Body of pancreas (tissue), 4 donors: ENCODE results near the gene CDK5RAP3. TPM values are rescaled to one million over a fixed set of nuclear protein-coding genes. Genes with fewer than 3 reads are reported as not detected.
A peak's percentile ranks its signal among the peaks of the same experiment; 100 is the strongest.

Experiments used
- ATAC-seq: fragments of 150-250 bp; one replicate; pipeline ENCODE4 v1.9.1; 2016
- DNase-seq, 4 donors: peaks; one replicate each; pipeline ENCODE4 v3.0.0-alpha.2; 2019
- H3K27ac ChIP-seq, 4 donors: fragments of 200-600 bp; sonication (generic); 1 replicate in 3 of 4; 2 replicates in 1 of 4; pipeline versions ENCODE4 v1.5.1 to v1.6.1; 2016 to 2019; ENCODE audit warnings: mild to moderate bottlenecking in 1 of 4, mixed read lengths in 1 of 4, moderate library complexity in 1 of 4
- H3K27me3 ChIP-seq, 2 donors: fragments of 200-600 bp; sonication (generic); one replicate each; pipeline ENCODE4 v1.6.0; 2016; ENCODE audit warnings: mild to moderate bottlenecking in 1 of 2
- H3K36me3 ChIP-seq, 2 donors: fragments of 200-600 bp; sonication (generic); replicated peaks in 1 of 2; 2 replicates each; pipeline ENCODE4 v1.5.1; 2016; ENCODE audit warnings: low read depth in 2 of 2; ENCODE audit not compliant: insufficient read depth in 1 of 2
- H3K4me1 ChIP-seq: fragments of 200-600 bp; sonication (generic); one replicate; pipeline ENCODE4 v1.6.0; 2016
- H3K4me3 ChIP-seq, 2 donors: fragments of 200-600 bp; sonication (generic); 1 replicate in 1 of 2; 2 replicates in 1 of 2; pipeline ENCODE4 v1.5.1; 2016 to 2019
- H3K9me3 ChIP-seq, 3 donors: fragments of 200-600 bp; sonication (generic); 1 replicate in 2 of 3; 2 replicates in 1 of 3; pipeline ENCODE4 v1.5.1; 2016
- POLR2A ChIP-seq, 3 donors: fragments of 450-650 bp; IDR thresholded peaks; one replicate each; pipeline ENCODE4 v1.6.1; 2016; ENCODE audit warnings: antibody characterized with exemption in 3 of 3, mild to moderate bottlenecking in 2 of 3
- WGBS, 2 donors: methylation state at CpG; one replicate each; pipeline ENCODE4 v1.1.5; 2017; 5-methylcytosine and 5-hydroxymethylcytosine counted together
- intact Hi-C: fragments of 100-400 bp; cut with DNase I; formaldehyde crosslinking; loops from one replicate; pipeline ENCODE4 v1.15.1; 2023
- total RNA-seq, 2 donors: library from RNA; depleted of rRNA; stranded (reverse); fragments of >200 nt; gene quantifications; one replicate each; pipeline ENCODE4 v1.1.0, GENCODE V29; 2016
- TF ChIP-seq, protein P1 (sequence below), 7 experiments: fragments of 450-650 bp in 4 of 7; fragments of 200-600 bp in 3 of 7; sonication (generic) in 3 of 7; IDR thresholded peaks; one replicate each; pipeline ENCODE4 v1.5.1; 2016 to 2019; ENCODE audit warnings: antibody characterized with exemption in 7 of 7

CDK5RAP3 gene
- total RNA-seq, 2 donors from 2014 or later = 209 to 588 TPM

DNA sequence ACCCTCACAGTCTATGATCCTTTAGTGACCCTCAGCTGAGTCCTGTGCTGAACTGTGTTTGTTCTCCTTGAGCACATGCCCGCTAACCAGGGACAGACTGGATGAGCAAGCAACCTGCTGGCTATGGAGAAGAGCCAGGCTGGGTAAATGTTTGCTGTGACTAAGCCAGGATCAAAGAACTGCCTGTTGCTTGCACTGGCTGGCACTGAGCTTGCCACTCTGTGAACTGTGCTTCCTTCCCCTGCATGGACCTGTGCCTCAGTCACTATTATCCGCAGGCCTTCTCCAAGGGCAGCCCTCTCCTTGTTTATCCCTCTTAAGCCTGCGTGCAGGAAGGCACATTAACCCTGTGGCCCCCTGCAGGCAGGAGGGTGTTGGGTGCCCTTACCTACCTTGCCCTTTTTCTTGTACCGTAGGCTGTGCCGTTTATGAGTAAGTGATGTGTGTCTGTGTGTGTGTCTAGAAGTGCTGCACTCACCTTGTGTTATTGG, 22.2 kb upstream of the CDK5RAP3 start:
- H3K4me1 ChIP-seq = peaks cover 100% of the 10 kb centered on the region
- H3K4me3 ChIP-seq = no peak overlapping the region
- DNase-seq (peak; percentile 74 to 93 (median 80)), ATAC-seq (peak; percentile 33)
- 6 to 10% methylated on average over 5 of the region's 5 CpGs for WGBS, 2 donors
- peak overlapping the region; percentile 96 to 100 (median 98) for H3K27ac ChIP-seq
- peaks cover 4 to 8% of the 10 kb centered on the region in 2 donors for H3K36me3 ChIP-seq
- intact Hi-C loops = no loop called here
- no peaks in the 10 kb centered on the region for H3K9me3 ChIP-seq
- TF ChIP-seq, protein P1, sequence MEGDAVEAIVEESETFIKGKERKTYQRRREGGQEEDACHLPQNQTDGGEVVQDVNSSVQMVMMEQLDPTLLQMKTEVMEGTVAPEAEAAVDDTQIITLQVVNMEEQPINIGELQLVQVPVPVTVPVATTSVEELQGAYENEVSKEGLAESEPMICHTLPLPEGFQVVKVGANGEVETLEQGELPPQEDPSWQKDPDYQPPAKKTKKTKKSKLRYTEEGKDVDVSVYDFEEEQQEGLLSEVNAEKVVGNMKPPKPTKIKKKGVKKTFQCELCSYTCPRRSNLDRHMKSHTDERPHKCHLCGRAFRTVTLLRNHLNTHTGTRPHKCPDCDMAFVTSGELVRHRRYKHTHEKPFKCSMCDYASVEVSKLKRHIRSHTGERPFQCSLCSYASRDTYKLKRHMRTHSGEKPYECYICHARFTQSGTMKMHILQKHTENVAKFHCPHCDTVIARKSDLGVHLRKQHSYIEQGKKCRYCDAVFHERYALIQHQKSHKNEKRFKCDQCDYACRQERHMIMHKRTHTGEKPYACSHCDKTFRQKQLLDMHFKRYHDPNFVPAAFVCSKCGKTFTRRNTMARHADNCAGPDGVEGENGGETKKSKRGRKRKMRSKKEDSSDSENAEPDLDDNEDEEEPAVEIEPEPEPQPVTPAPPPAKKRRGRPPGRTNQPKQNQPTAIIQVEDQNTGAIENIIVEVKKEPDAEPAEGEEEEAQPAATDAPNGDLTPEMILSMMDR (IDR thresholded peaks at IDR 0.05) = no peak
- TF ChIP-seq POLR2A (IDR thresholded peaks at IDR 0.05) = peak in 1 of 3 donors; percentile 7
- H3K27me3 ChIP-seq = no peaks in the 10 kb centered on the region

DNA sequence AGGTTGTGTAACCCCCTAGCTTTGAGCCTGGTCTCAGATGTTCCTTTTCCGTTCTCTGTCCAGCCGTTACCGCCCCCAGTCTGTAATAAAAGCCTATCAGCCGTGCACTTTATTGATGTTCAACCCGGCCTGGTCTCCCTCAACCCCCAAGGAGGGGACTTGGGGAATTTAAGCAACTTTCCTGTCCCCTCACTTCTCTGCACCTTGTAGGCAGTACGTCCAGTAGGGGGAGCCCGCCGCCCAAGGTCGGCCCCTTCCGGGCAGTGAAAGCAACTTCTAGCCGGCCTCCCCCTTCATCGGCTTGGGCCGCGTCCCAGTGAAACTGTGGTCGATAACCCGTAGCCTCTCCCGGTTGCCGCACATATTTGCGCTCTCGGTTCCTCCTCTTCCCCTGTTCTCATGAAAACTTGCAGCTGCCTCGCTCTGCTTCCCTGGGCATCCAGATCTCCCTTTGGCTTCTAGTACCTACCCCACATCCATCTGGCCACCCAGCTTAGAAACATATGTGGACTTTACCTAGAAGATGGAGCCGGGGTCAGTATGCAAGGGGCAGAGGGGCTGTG, 21.6 kb upstream of the CDK5RAP3 start:
- H3K27me3 ChIP-seq = no peaks in the 10 kb centered on the region
- ATAC-seq (peak; percentile 73), DNase-seq (peak; percentile 96 to 97 (median 97))
- intact Hi-C loops = no loop called here
- H3K4me1 ChIP-seq = peaks cover 100% of the 10 kb centered on the region
- no peak overlapping the region for H3K4me3 ChIP-seq
- TF ChIP-seq POLR2A (IDR thresholded peaks at IDR 0.05) = peak; percentile 28 to 79 (median 68)
- TF ChIP-seq, protein P1 (IDR thresholded peaks at IDR 0.05) = peak; percentile 78 to 98 (median 97)
- H3K9me3 ChIP-seq = no peaks in the 10 kb centered on the region
- peaks cover 4 to 8% of the 10 kb centered on the region in 2 donors for H3K36me3 ChIP-seq
- 1 to 2% methylated on average over 22 of the region's 22 CpGs for WGBS, 2 donors
- H3K27ac ChIP-seq = peak overlapping the region; percentile 96 to 100 (median 98)

DNA sequence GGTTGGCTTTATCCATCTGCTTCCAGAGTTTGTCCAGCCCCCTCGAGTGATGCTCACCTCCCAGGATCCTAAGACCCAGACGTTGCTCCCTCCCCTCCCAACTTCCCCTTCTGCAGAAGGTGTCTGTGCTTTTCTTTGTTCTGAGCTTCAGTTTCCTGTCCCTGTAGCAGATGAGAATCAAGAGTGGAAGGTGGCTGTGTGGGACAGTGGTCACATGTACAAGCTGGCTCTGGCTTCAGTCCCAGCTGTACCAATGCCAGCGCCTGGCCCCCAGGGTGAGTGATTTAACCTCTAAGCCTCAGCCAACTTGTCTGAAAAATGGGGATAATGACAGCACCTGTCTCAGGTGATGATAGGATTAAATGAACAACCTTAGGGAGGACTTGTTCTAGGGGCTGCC, 21.0 kb upstream of the CDK5RAP3 start:
- intact Hi-C loops = no loop called here
- Histone ChIP-seq H3K4me1 (peaks cover 98% of the 10 kb centered on the region), H3K27ac (peak overlapping the region; percentile 96 to 100 (median 98)), H3K4me3 (no peak overlapping the region), H3K27me3 (no peaks in the 10 kb centered on the region), H3K9me3 (no peaks in the 10 kb centered on the region), H3K36me3 (peaks cover 4 to 8% of the 10 kb centered on the region in 2 donors)
- ATAC-seq = peak; percentile 53
- TF ChIP-seq, protein P1 (IDR thresholded peaks at IDR 0.05) = peak in 1 of 7 experiments; percentile 3
- peak in 1 of 3 donors; percentile 20 for TF ChIP-seq POLR2A (IDR thresholded peaks at IDR 0.05)
- peak; percentile 87 to 92 (median 90) for DNase-seq
- WGBS, 2 donors = 5 to 11% methylated on average over 3 of the region's 3 CpGs

DNA sequence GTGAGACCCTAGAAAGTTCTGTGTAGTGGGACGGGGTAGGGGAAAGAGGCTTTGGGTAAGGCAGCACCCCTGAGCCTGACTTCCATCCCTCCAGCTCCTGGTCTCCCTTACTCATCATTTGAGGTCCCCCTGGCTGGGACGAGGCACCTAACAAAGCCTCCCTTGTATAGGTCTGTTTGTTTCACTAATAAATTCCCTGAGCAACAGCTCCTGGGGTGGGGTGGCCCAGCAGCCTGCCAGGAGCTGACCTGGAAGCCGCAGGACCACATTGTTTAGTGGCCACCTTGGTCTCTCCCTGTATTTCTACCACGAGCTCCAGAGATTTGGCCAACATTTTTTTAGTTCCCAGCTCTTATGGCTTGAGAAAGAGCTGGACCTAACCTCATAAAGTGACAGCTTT, 20.5 kb upstream of the CDK5RAP3 start:
- WGBS, 2 donors = 44 to 58% methylated on average over 4 of the region's 4 CpGs
- peak; percentile 6 for ATAC-seq
- intact Hi-C loops = no loop called here
- H3K9me3 ChIP-seq = no peaks in the 10 kb centered on the region
- no peak overlapping the region for H3K4me3 ChIP-seq
- peak overlapping the region; percentile 96 to 100 (median 98) for H3K27ac ChIP-seq
- peaks cover 4 to 8% of the 10 kb centered on the region in 2 donors for H3K36me3 ChIP-seq
- DNase-seq = peak; percentile 58 to 75 (median 72)
- TF ChIP-seq, protein P1 (IDR thresholded peaks at IDR 0.05) = no peak
- no peak for TF ChIP-seq POLR2A (IDR thresholded peaks at IDR 0.05)
- no peaks in the 10 kb centered on the region for H3K27me3 ChIP-seq
- H3K4me1 ChIP-seq = peaks cover 93% of the 10 kb centered on the region
